PC-9 (cell line): ENCODE results near the gene CARD11.

Experiments used
- EZH2 ChIP-seq: fragments of 200-600 bp; sonication (generic); IDR thresholded peaks from 2 replicates; pipeline ENCODE4 v1.8.0; 2017; ENCODE audit warnings: antibody characterized with exemption, low read depth
- TF ChIP-seq, protein P1 (sequence below): fragments of 200-600 bp; sonication (generic); conservative IDR thresholded peaks from 2 replicates; pipeline ENCODE4 v1.6.1; 2017; ENCODE audit warnings: mixed run types, antibody characterized with exemption, mild to moderate bottlenecking, moderate library complexity

DNA sequence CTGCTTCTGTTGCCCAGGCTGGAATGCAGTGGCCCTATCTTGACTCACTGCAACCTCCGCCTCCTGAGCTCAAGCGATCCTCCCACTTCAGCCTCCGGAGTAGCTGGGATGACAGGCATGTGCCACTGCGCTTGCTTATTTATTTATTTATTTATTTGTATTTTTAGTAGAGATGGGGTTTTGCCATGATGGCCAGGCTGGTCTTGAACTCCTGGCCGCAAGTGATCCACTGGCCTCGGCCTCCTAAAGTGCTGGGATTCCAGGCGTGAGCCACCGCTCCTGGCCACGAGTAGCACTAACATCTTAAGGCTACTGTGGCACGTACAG lies 70.9 kb downstream of the CARD11 start:
- TF ChIP-seq, protein P1, sequence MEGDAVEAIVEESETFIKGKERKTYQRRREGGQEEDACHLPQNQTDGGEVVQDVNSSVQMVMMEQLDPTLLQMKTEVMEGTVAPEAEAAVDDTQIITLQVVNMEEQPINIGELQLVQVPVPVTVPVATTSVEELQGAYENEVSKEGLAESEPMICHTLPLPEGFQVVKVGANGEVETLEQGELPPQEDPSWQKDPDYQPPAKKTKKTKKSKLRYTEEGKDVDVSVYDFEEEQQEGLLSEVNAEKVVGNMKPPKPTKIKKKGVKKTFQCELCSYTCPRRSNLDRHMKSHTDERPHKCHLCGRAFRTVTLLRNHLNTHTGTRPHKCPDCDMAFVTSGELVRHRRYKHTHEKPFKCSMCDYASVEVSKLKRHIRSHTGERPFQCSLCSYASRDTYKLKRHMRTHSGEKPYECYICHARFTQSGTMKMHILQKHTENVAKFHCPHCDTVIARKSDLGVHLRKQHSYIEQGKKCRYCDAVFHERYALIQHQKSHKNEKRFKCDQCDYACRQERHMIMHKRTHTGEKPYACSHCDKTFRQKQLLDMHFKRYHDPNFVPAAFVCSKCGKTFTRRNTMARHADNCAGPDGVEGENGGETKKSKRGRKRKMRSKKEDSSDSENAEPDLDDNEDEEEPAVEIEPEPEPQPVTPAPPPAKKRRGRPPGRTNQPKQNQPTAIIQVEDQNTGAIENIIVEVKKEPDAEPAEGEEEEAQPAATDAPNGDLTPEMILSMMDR, result no peak
- no peak for TF ChIP-seq EZH2
